Spleen (tissue), 11 donors: ENCODE measurements around the gene RYR2. TPM values are rescaled to one million over a fixed set of nuclear protein-coding genes. Genes with fewer than 3 reads are reported as not detected.
A peak's percentile ranks its signal among the peaks of the same experiment; 100 is the strongest.

ENCODE experiments used
- DNase-seq: peaks from one replicate; pipeline ENCODE4 v3.0.0-alpha.2; 2020
- H3K27ac ChIP-seq, 8 donors: fragments of 200-600 bp; sonication (generic) in 7 of 8; 1 replicate in 4 of 8; 2 replicates in 4 of 8; pipeline versions ENCODE4 v1.5.0 to v1.8.0; 2016 to 2021; ENCODE audit warnings: inconsistent platforms in 4 of 8, mild to moderate bottlenecking in 4 of 8, moderate library complexity in 1 of 8
- H3K27me3 ChIP-seq, 7 donors: fragments of 200-600 bp; sonication (generic) in 6 of 7; replicated peaks in 1 of 7; 1 replicate in 4 of 7; 2 replicates in 3 of 7; pipeline versions ENCODE4 v1.5.0 to v1.8.0; 2016 to 2021; ENCODE audit warnings: inconsistent platforms in 3 of 7, mild to moderate bottlenecking in 1 of 7
- H3K36me3 ChIP-seq, 6 donors: fragments of 200-600 bp; sonication (generic) in 5 of 6; 1 replicate in 4 of 6; 2 replicates in 2 of 6; pipeline versions ENCODE4 v1.5.0 to v1.8.0; 2016 to 2021; ENCODE audit warnings: inconsistent platforms in 2 of 6
- H3K4me1 ChIP-seq, 6 donors: fragments of 200-600 bp; sonication (generic) in 5 of 6; 1 replicate in 3 of 6; 2 replicates in 3 of 6; pipeline versions ENCODE4 v1.5.0 to v1.8.0; 2016 to 2021; ENCODE audit warnings: inconsistent platforms in 3 of 6
- H3K4me3 ChIP-seq, 8 donors: fragments of 200-600 bp; sonication (generic) in 7 of 8; 1 replicate in 4 of 8; 2 replicates in 4 of 8; pipeline versions ENCODE4 v1.5.0 to v1.8.0; 2016 to 2021; ENCODE audit warnings: inconsistent platforms in 4 of 8, mild to moderate bottlenecking in 4 of 8, moderate library complexity in 2 of 8
- H3K9me3 ChIP-seq, 8 donors: fragments of 200-600 bp; sonication (generic) in 7 of 8; 1 replicate in 4 of 8; 2 replicates in 4 of 8; pipeline versions ENCODE4 v1.5.0 to v1.8.0; 2016 to 2021; ENCODE audit warnings: inconsistent platforms in 4 of 8
- CTCF ChIP-seq, 11 experiments: fragments of 200-600 bp in 7 of 11; fragments of 450-650 bp in 4 of 11; sonication (generic) in 4 of 11; IDR thresholded peaks in 8 of 11; conservative IDR thresholded peaks in 3 of 11; 1 replicate in 7 of 11; 2 replicates in 4 of 11; pipeline versions ENCODE4 v1.4.0 to v1.8.0; 2016 to 2021; ENCODE audit warnings: antibody characterized with exemption in 11 of 11, inconsistent platforms in 4 of 11, mild to moderate bottlenecking in 1 of 11
- POLR2A ChIP-seq, 3 donors: fragments of 450-650 bp; IDR thresholded peaks; one replicate each; pipeline ENCODE4 v1.5.1; 2017; ENCODE audit warnings: antibody characterized with exemption in 3 of 3, mild to moderate bottlenecking in 1 of 3
- POLR2AphosphoS5 ChIP-seq, 3 donors: sonication (generic); formaldehyde crosslinking; IDR thresholded peaks; one replicate each; pipeline ENCODE4 v1.5.1; 2017; ENCODE audit warnings: antibody characterized with exemption in 3 of 3
- WGBS, 5 donors: extraction: QIAGEN DNeasy Blood & Tissue Kit in 3 of 5; methylation state at CpG; one replicate each; pipeline versions ENCODE4 v1.1.5 to v1.1.7; 2013 to 2018; 5-methylcytosine and 5-hydroxymethylcytosine counted together
- intact Hi-C: fragments of 100-400 bp; cut with DNase I; formaldehyde crosslinking; loops from one replicate; pipeline ENCODE4 v1.15.0; 2023; ENCODE audit warnings: low total_unique reads
- polyA plus RNA-seq, 3 donors: library from polyadenylated mRNA; stranded (reverse); fragments of 200-250 nt; gene quantifications; one replicate each; pipeline ENCODE4 v1.2.1, GENCODE V29; 2013
- total RNA-seq, 7 donors: library from RNA; depleted of rRNA in 3 of 7; stranded (reverse); fragments of >200 nt in 3 of 7; fragmentation: NEBNext Ultra II Directional in 4 of 7; extraction: Animal tissue kit (Norgen Biotek cat#: 25700) in 4 of 7; gene quantifications; one replicate each; pipeline versions ENCODE4 v1.1.0 to v1.2.1, GENCODE V29; 2016 to 2021
- donor health status: healthy with polysubstance abuse.
- donor health status: DM: no; HTN: no; CAD: no; lungs with moderate emphysema.
- donor health status: DM: no; HTN: no; CAD: no.
- donor health status: Bipolar disorder and iron deficiency.
- donor health status: healthy.
- donor health status: DM: no; HTN: no; CAD: no.
- donor health status: DM: yes; HTN: yes; CAD: no.

RYR2 gene
- total and polyA plus RNA-seq, 10 donors: 0.12 to 7.1 (median 3.7) TPM

- peaks cover 0 to 5% (median 0%) of the 10 kb centered on the region in 7 donors for H3K27me3 ChIP-seq
- H3K9me3 ChIP-seq: peaks cover 0 to 5% (median 0%) of the 10 kb centered on the region in 8 donors
- peaks cover 0 to 4% (median 0%) of the 10 kb centered on the region in 6 donors for H3K4me1 ChIP-seq
- no peaks in the 10 kb centered on the region for H3K36me3 ChIP-seq
- WGBS, 5 donors: 57 to 82% (median 72%) methylated on average over 1 of the region's 1 CpG
- no peak overlapping the region for H3K27ac ChIP-seq
- intact Hi-C loops: no loop called here
- no peak for DNase-seq
- H3K4me3 ChIP-seq: no peak overlapping the region
- no peak for TF ChIP-seq POLR2AphosphoS5 (IDR thresholded peaks at IDR 0.05)
- no peak for TF ChIP-seq POLR2A (IDR thresholded peaks at IDR 0.05)
- TF ChIP-seq CTCF (IDR thresholded peaks at IDR 0.05 in 8 of 11, conservative IDR thresholded peaks at IDR 0.05 in 3 of 11): no peak
Measured at GRCh38 chr1:237255071-237255470, 213.1 kb downstream of the RYR2 start.

GRCh38 chr1:237258871-237259270 is 216.9 kb downstream of the RYR2 start:
- intact Hi-C loops: no loop called here
- Histone ChIP-seq H3K27me3 (peaks cover 0 to 5% (median 0%) of the 10 kb centered on the region in 7 donors), H3K4me3 (no peak overlapping the region), H3K36me3 (no peaks in the 10 kb centered on the region), H3K27ac (peak overlapping the region in 1 of 8 donors; percentile 46), H3K9me3 (peaks cover 0 to 5% (median 0%) of the 10 kb centered on the region in 8 donors), H3K4me1 (peaks cover 0 to 4% (median 0%) of the 10 kb centered on the region in 6 donors)
- DNase-seq: no peak
- TF ChIP-seq POLR2A (IDR thresholded peaks at IDR 0.05) (no peak), POLR2AphosphoS5 (IDR thresholded peaks at IDR 0.05) (peak in 1 of 3 donors; percentile 41)

- Histone ChIP-seq H3K27me3 (peaks cover 0 to 5% (median 0%) of the 10 kb centered on the region in 7 donors), H3K4me3 (no peak overlapping the region), H3K4me1 (peaks cover 0 to 4% (median 0%) of the 10 kb centered on the region in 6 donors), H3K36me3 (no peaks in the 10 kb centered on the region), H3K9me3 (peaks cover 0 to 5% (median 0%) of the 10 kb centered on the region in 8 donors), H3K27ac (no peak overlapping the region)
- intact Hi-C loops: no loop called here
- TF ChIP-seq CTCF (IDR thresholded peaks at IDR 0.05 in 8 of 11, conservative IDR thresholded peaks at IDR 0.05 in 3 of 11) (no peak), POLR2A (IDR thresholded peaks at IDR 0.05) (no peak), POLR2AphosphoS5 (IDR thresholded peaks at IDR 0.05) (no peak)
- no peak for DNase-seq
- 54 to 71% (median 67%) methylated on average over 4 of the region's 4 CpGs for WGBS, 5 donors
Measured at GRCh38 chr1:237261198-237261597, 219.2 kb downstream of the RYR2 start.

DNA sequence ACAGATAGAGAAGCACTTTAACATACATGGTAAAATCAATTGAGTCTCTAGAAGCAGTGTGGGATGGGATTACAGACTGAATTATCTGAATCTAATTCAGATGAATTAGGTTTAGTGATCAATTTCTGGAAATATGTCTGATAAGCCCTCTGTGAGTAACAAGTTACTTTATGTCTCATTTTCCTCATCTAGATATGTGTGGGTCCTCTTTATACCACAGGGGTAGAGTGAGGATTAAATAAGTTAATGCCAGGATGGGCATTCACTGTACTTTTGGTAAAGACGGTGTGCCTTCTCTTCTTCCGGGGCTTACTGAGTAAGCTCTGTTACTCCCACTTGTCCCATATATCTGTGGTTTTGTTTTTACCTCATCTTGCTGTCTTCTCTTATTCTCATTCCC is 225.8 kb downstream of the RYR2 start:
- H3K9me3 ChIP-seq: no peaks in the 10 kb centered on the region
- H3K4me1 ChIP-seq: no peaks in the 10 kb centered on the region
- H3K36me3 ChIP-seq: no peaks in the 10 kb centered on the region
- intact Hi-C loops: no loop called here
- no peak for DNase-seq
- no peak overlapping the region for H3K4me3 ChIP-seq
- H3K27me3 ChIP-seq: no peaks in the 10 kb centered on the region
- WGBS, 5 donors: 69 to 89% (median 86%) methylated on average over 2 of the region's 2 CpGs
- no peak for TF ChIP-seq CTCF (IDR thresholded peaks at IDR 0.05 in 8 of 11, conservative IDR thresholded peaks at IDR 0.05 in 3 of 11)
- TF ChIP-seq POLR2AphosphoS5 (IDR thresholded peaks at IDR 0.05): no peak
- no peak for TF ChIP-seq POLR2A (IDR thresholded peaks at IDR 0.05)
- H3K27ac ChIP-seq: no peak overlapping the region

DNA sequence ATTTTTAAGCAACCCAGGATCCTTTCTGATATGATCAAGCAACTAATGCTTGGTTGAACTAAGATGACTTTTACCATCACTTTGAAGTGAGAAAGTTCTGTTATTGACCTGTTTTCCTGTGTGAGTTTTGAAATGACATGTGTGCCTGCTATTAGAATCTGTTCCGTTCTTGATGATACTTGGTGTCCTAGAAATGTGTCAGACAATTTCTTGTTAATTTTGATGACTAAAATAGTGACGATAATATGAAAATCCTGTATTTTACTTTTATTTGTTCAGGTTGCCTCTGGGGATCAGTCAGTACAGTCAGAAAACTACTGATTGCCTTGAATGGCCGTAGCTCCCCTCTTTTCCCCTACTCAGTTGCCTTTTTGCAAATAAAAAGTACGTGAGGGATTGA is 228.0 kb downstream of the RYR2 start:
- no peak for TF ChIP-seq CTCF (IDR thresholded peaks at IDR 0.05 in 8 of 11, conservative IDR thresholded peaks at IDR 0.05 in 3 of 11)
- no peak for TF ChIP-seq POLR2AphosphoS5 (IDR thresholded peaks at IDR 0.05)
- TF ChIP-seq POLR2A (IDR thresholded peaks at IDR 0.05): no peak
- DNase-seq: no peak
- intact Hi-C loops: no loop called here
- Histone ChIP-seq H3K4me1 (no peaks in the 10 kb centered on the region), H3K27me3 (no peaks in the 10 kb centered on the region), H3K4me3 (no peak overlapping the region), H3K36me3 (no peaks in the 10 kb centered on the region), H3K27ac (no peak overlapping the region), H3K9me3 (no peaks in the 10 kb centered on the region)
- WGBS, 5 donors: 42 to 77% (median 60%) methylated on average over 4 of the region's 4 CpGs
